HL-60/S4 treated with phorbol 12-myristate 13-acetate at 8.2 ng/mL for 4 days and 3 days (cell line): ENCODE results near the gene LRRC1.

Experiments used
- in situ Hi-C: fragments of 300-500 bp; cut with MboI; formaldehyde crosslinking; loops from 2 replicates; pipeline ENCODE4 v1.15.0; 2022; ENCODE audit warnings: low sequenced_read_pairs

LRRC1 gene

DNA sequence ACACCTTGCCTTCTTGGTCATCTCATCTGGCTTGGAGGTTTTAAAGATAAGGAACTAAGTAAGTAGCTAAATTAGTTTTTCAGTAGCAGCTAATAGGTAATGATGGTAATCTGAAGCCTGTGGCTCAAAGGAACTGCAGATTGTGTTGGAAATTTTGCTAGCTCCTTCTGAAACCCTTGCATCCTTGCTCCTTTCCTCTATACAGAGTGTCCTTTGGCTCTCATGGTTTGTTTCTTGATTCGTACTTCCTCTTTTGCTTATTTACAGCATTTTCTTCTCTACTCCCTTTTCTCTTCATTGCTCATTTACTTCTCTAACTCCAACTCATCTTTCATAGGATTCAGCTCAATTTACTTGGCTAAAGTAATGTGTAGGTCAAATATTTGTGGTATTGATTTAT, 19.0 kb downstream of the LRRC1 start:
- in situ Hi-C loops = no loop called here

DNA sequence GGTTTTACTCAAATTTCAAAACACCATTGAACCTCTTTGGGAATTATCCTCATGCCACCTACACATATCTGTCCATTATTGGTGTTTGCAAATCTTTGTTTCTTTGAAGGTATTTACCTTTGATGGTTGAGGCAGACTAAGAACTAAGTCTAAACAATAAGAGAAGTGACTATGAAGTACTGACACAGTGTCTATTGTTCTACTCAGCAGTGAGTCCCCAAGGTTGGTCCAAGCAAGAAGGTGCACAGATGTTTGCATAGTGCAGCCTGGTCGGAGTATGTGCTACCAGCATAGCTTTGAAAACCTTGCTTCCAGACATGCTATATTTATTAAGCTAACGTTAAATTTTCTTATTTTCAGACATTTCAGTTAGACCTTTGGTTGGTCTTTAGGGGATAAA, 19.5 kb downstream of the LRRC1 start:
- in situ Hi-C loops = no loop called here

- in situ Hi-C loops = no loop called here
Measured at GRCh38 chr6:53815381-53816119, 20.7 kb downstream of the LRRC1 start.

DNA sequence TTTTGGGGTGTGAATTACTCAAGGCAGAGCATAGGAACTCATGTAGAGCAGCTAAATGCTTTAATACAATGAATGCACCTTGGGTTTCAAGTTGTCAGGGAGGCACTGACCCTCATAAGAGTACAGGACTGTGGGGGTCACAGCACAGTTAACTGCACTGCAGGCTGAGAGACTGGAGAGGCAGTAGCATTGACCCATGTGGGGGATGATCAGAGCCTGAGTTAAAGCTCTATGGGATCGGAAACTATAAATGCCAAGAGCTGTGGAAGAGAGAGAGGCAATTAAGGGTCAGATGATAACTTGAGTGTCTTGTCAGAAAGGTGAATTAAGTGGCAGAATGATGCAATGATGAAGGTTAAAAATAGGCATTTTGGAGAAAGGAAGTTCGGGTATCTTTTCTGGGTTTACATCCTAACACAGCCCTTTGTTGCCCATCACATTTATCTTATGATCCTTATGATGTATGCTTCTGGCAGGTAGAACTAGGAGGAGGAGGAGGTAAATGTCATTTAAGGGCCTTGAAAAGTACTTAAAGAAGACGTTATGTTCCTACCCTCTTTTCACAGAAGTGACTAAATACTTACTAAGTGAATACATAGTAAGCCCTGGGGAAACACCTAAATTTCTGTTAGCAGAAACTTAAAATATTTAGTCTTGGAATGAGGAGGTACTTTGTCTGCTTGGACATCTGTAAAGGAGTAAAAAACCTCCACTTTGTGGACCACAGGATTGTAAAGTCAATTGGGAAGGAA, 24.2 kb downstream of the LRRC1 start:
- in situ Hi-C loops = no loop called here

DNA sequence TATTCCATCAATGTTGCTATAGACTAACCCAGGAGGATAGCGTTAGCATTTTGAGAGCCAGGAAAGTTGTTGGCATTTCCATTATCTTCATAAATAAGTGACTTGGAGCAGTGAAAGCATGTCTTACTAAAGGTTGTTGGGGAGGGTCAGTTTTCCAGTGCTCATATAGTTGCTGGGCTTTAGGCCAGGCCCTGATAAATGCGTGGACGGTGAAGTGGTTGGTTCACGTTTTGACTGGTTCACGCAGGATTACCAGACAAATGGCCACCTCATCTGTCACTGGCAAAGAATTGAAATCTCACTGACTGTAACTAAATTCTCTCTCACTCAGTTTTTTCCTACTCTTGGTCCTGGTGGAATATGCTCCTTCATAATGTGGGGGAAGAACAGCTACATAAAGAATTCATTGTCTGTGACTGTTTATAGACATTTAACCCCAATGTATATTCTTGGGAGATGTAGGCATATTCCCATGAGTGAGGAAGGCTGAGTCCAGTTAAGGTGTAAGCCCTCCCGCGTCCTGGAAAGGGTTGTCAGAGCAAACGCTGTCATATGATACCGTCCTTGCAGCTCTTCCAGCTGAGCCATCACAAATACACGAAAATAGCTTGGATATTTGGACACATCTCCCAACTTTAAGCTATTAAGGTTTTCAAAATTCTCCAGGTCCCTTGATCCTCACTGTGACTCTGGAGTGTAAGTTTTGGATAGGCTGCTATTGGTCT, 27.8 kb downstream of the LRRC1 start:
- in situ Hi-C loops = no loop called here

GRCh38 chr6:53824714-53825113, 29.9 kb downstream of the LRRC1 start:
- in situ Hi-C loops = no loop called here

DNA sequence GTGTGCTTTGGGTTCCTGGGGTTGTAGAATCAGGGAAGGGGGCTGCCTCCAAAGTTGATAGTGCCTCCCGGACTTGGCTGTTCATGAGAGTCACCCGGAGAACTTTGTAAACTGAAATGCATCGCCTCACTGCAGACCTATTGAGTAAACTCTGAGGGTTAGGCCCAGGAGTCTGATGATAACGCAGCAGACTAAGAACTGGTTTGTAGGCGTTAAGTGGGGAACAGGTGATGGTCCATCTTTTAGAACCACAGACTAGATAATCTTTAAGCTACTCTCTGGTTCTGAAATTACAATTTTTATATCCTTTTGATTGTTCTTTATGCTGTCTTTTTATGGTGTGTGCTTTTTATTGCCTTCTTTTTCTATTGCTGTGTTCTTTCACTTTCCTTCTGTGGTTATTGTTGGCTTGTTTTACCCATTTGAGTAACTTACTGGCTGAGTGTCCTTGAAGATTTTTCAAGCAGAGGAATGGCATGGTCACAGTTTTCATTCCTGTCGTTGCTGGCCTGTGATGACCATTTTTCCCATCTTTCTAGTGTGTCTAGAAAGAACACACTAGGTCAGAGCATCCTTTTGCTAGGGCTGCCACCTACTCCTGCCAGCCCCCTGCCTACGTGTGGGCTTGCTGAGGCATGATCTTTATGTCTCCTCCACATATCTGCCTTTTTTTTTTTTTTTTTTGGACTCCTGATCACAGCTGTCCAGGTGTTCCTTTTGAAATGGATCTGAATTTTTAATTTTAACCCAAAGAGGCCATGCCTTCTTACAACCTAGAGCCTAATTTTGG, 30.9 kb downstream of the LRRC1 start:
- in situ Hi-C loops = no loop called here

- in situ Hi-C loops = no loop called here
Measured at GRCh38 chr6:53827531-53827930, 32.7 kb downstream of the LRRC1 start.

GRCh38 chr6:53828215-53828614, 33.4 kb downstream of the LRRC1 start:
- in situ Hi-C loops = no loop called here

- in situ Hi-C loops = no loop called here
Measured at GRCh38 chr6:53828966-53829697, 34.3 kb downstream of the LRRC1 start.

DNA sequence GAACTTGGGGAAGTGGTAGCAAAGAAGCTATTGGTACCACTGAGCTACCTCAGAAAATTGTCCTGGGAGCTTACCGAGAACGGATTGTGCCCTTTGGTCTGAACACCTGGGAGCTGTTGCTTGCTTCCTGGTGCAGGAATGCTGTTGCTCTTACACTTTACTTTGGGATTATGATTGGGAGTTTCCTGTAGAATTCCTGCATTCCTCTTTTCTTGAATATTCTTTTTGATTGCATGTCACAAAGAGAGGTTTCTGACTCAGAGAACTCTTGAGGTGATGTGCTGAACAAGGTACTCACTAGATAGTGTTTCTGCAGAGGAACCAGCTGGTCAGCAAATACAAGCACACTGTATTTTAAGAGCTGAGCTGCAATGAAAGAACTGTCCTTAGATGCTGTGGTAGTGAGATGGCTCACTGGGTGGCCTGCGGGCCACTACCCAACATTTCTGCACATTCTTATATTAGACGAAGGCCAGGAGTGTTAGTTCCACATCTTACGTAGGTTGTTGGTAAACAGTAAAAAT, 35.0 kb downstream of the LRRC1 start:
- in situ Hi-C loops = no loop called here

GRCh38 chr6:53830366-53830765, 35.6 kb downstream of the LRRC1 start:
- in situ Hi-C loops = no loop called here

DNA sequence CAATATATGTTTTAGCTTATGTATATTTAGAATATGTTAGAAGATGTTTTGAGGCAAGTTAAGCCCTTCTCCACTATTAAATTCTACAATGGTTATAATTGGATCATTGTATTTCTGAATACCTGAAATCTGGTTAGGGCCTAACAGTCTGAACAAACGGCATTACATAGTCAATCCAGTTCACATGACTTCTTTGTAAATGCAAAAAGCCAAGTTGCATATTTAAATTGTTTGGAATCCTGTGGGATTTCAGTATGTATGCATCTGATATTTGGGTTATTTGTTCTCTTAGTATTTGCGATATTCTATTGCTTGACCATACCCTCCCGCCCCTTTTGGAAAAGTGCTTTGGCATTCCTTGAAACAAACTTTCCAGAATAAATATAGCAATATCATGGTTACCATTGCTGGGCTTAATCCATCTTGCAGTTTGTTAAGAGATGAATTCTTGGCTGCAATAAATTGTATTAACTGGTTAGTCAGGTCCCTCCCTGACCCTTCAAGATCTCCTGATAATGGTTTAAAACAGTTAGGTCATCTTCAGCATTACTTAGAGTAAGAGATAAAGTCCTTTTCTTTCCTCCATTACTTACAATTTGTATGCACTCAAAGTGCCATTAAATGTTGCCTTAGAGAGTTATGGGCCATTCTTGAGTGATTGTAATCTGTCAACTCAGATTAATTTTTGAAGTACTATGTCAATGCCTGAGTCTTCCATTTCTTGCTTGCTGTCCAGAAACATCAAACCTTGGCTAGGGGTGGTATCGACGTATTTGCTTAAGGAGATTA, 36.5 kb downstream of the LRRC1 start:
- in situ Hi-C loops = no loop called here

GRCh38 chr6:53831936-53832660, 37.3 kb downstream of the LRRC1 start:
- in situ Hi-C loops = no loop called here

GRCh38 chr6:53833155-53833554, 38.4 kb downstream of the LRRC1 start:
- in situ Hi-C loops = no loop called here

DNA sequence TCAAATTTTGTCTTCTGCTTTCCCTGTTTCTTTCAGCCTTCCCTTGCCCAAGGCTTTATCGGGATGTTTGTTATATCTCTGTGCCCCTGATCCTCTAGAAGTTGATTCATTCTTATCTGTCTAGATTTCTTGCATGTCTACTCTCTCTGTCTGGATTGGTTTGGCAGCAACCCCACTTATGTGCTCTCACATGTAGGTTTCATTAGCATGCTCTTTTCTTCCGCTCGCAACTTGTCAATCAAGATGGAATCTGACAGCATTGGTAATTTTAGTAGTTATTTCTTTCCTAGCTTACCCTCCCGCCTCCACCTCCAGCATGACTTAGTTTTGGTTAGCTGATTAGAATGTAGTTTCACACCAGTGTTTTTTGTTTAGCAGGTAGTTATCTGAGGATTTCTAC, 39.3 kb downstream of the LRRC1 start:
- in situ Hi-C loops = no loop called here

GRCh38 chr6:53837865-53838769, 43.3 kb downstream of the LRRC1 start:
- in situ Hi-C loops = no loop called here

- in situ Hi-C loops = no loop called here
Measured at GRCh38 chr6:53840027-53840426, 45.2 kb downstream of the LRRC1 start.
